K562 (cell line): ENCODE measurements around the gene GSX2. TPM values are rescaled to one million over a fixed set of nuclear protein-coding genes. Genes with fewer than 3 reads are reported as not detected.

ENCODE experiments used
- ATAC-seq: fragments of 200-7000 bp; cut with Tn5 transposase; 3 replicates; pipeline ENCODE4 v1.9.1; 2020; ENCODE audit warnings: moderate library complexity
- BruUV-seq: library from RNA; stranded (reverse); fragments of 400-500 nt; replicated peaks from 2 replicates; lab custom pipeline; 2021; lab: Mats Ljungman, UMichigan
- CTCF ChIA-PET: fragments of 300-600 bp; formaldehyde crosslinking; extraction: SDS; loops from one replicate; lab custom pipeline; 2021; ENCODE audit warnings: low intra/inter-chr PET ratio; lab: Yijun Ruan, JAX
- POLR2A ChIA-PET: fragments of 300-600, 350-650 bp; sonication (Branson Sonifier 250); formaldehyde crosslinking; extraction: SDS; loops from one replicate; lab custom pipeline; 2021; ENCODE audit warnings: antibody characterized with exemption, inconsistent platforms; lab: Yijun Ruan, JAX
- DNase-seq, 4 experiments: peaks; one replicate each; pipeline versions ENCODE4 v3.0.0 to v3.0.0-alpha.2; 2011 to 2018; ENCODE audit warnings: low spot score in 3 of 4, mixed read lengths in 3 of 4; ENCODE audit errors: extremely low read depth in 1 of 4
- FAIRE-seq: peaks from 2 replicates; lab custom pipeline; 2011; peaks lifted over from hg19 to GRCh38; lab: Jason Lieb, UNC
- H2AFZ ChIP-seq: 2 replicates; pipeline ENCODE4 v1.6.0; 2011; ENCODE audit warnings: low read depth, low read length, control low read depth, inconsistent platforms
- H3K27ac ChIP-seq: fragments of 200-600 bp; 3 replicates; pipeline ENCODE4 v1.8.0; 2011; ENCODE audit warnings: low read depth, mild to moderate bottlenecking, control low read depth, inconsistent platforms, low read length, moderate library complexity, mixed read lengths; ENCODE audit errors: extremely low read depth
- H3K27me3 ChIP-seq, 2 experiments: fragments of 300-600 bp in 1 of 2; 2 replicates in 1 of 2; 3 replicates in 1 of 2; pipeline versions ENCODE4 v1.6.0 to v1.8.0; 2011; ENCODE audit warnings: inconsistent platforms in 2 of 2, low read length in 2 of 2, mild to moderate bottlenecking in 1 of 2, mixed read lengths in 1 of 2, moderate library complexity in 1 of 2; ENCODE audit not compliant: control insufficient read depth in 2 of 2, insufficient read depth in 2 of 2
- H3K36me3 ChIP-seq: fragments of 300-600 bp; 3 replicates; pipeline ENCODE4 v1.8.0; 2011; ENCODE audit warnings: mild to moderate bottlenecking, low read length, inconsistent platforms; ENCODE audit not compliant: control insufficient read depth, insufficient read depth
- H3K4me1 ChIP-seq, 2 experiments: fragments of 200-600 bp in 1 of 2; replicated peaks in 1 of 2; 2 replicates in 1 of 2; 3 replicates in 1 of 2; pipeline versions ENCODE4 v1.5.1 to v1.8.0; 2011; ENCODE audit warnings: inconsistent platforms in 2 of 2, low read length in 2 of 2, mild to moderate bottlenecking in 1 of 2, mixed read lengths in 1 of 2, moderate library complexity in 1 of 2; ENCODE audit not compliant: control insufficient read depth in 2 of 2, insufficient read depth in 2 of 2
- H3K4me2 ChIP-seq: 2 replicates; pipeline ENCODE4 v1.6.1; 2011; ENCODE audit warnings: low read length, control low read depth, inconsistent platforms, mixed read lengths; ENCODE audit not compliant: insufficient read depth
- H3K4me3 ChIP-seq: fragments of 200-600 bp; sonication (generic), shearing (Covaris generic); 2 replicates; pipeline ENCODE4 v1.5.1; 2016; ENCODE audit warnings: control low read depth, inconsistent platforms
- H3K79me2 ChIP-seq: fragments of 200-600 bp; 3 replicates; pipeline ENCODE4 v1.8.0; 2011; ENCODE audit warnings: low read length, inconsistent platforms; ENCODE audit not compliant: control insufficient read depth, insufficient read depth
- H3K9ac ChIP-seq, 2 experiments: 2 replicates each; pipeline versions ENCODE4 v1.6.0 to v1.6.1; 2011; ENCODE audit warnings: low read depth in 2 of 2, low read length in 2 of 2, control low read depth in 1 of 2, inconsistent platforms in 1 of 2, mild to moderate bottlenecking in 1 of 2, mixed read lengths in 1 of 2; ENCODE audit not compliant: insufficient read depth in 1 of 2
- H3K9me1 ChIP-seq: one replicate; pipeline ENCODE4 v1.6.0; 2011; ENCODE audit warnings: inconsistent platforms, mild to moderate bottlenecking, low read length, moderate library complexity; ENCODE audit not compliant: control insufficient read depth, insufficient read depth
- H3K9me3 ChIP-seq: replicated peaks from 2 replicates; pipeline ENCODE4 v1.5.1; 2011; ENCODE audit warnings: low read depth, low read length, inconsistent platforms; ENCODE audit not compliant: control insufficient read depth, insufficient read depth
- H4K20me1 ChIP-seq: replicated peaks from 2 replicates; pipeline ENCODE4 v1.6.1; 2011; ENCODE audit warnings: low read length, inconsistent platforms, mixed read lengths; ENCODE audit not compliant: control insufficient read depth, insufficient read depth
- EGR1 ChIP-seq: fragments of 450-650 bp; conservative IDR thresholded peaks from 2 replicates; pipeline ENCODE4 v1.6.1; 2017; ENCODE audit warnings: mild to moderate bottlenecking
- KLF1 ChIP-seq: fragments of 450-650 bp; IDR thresholded peaks from 2 replicates; pipeline ENCODE4 v1.6.1; 2016; ENCODE audit warnings: missing genetic modification characterization, missing compliant biosample characterization
- MAFF ChIP-seq: IDR thresholded peaks from 2 replicates; pipeline ENCODE4 v1.6.1; 2012; ENCODE audit warnings: low read length, improper control_type of control experiment
- MEIS2 ChIP-seq: fragments of 450-650 bp; IDR thresholded peaks from 2 replicates; pipeline ENCODE4 v1.6.1; 2014; ENCODE audit warnings: mild to moderate bottlenecking; ENCODE audit not compliant: partially characterized antibody
- NRF1 ChIP-seq, 2 experiments: fragments of 450-650 bp; IDR thresholded peaks in 1 of 2; conservative IDR thresholded peaks in 1 of 2; 2 replicates each; pipeline ENCODE4 v1.6.1; 2014; ENCODE audit warnings: mild to moderate bottlenecking in 2 of 2
- WGBS: fragments of 100-300 bp; shearing (Covaris generic); methylation state at CpG from one replicate; pipeline ENCODE4 v1.1.6; 2016; ENCODE audit warnings: low coverage, mixed read lengths; ENCODE audit not compliant: insufficient coverage; ENCODE audit errors: missing lambda C conversion rate; 5-methylcytosine and 5-hydroxymethylcytosine counted together
- in situ Hi-C: fragments of 300-500 bp; cut with MboI; formaldehyde crosslinking; loops from 4 replicates; pipeline ENCODE4 v1.15.0; 2018; ENCODE audit warnings: inconsistent platforms, mixed read lengths
- intact Hi-C: fragments of 100-400 bp; cut with micrococcal nuclease; formaldehyde crosslinking; loops from 2 replicates; pipeline ENCODE4 v1.14.2; 2022
- polyA plus RNA-seq, 8 experiments: library from polyadenylated mRNA; depleted of rRNA in 4 of 8; stranded (reverse) in 5 of 8; unstranded in 3 of 8; fragments of >200 nt; fragmentation: Nextera tagmentation in 2 of 8; fragmentation: Illumina TruSeq in 1 of 8; extraction: Ambion mirVana in 2 of 8; extraction: Trizol in 1 of 8; gene quantifications; 2 replicates each; pipeline versions ENCODE4 v1.2.1 to v1.2.3, GENCODE V29; 2011 to 2014; ENCODE audit warnings: inconsistent platforms in 1 of 8, missing spikeins in 1 of 8
- total RNA-seq, 7 experiments: library from RNA; depleted of rRNA in 6 of 7; stranded (reverse); fragments of >200 nt in 6 of 7; fragmentation: Illumina TruSeq in 2 of 7; extraction: Trizol in 2 of 7; gene quantifications; 2 replicates each; pipeline versions ENCODE4 v1.2.1 to v1.2.3, GENCODE V29; 2011 to 2021; ENCODE audit warnings: low replicate concordance in 1 of 7
- TF ChIP-seq, protein P1 (sequence below): sonication (generic); formaldehyde crosslinking; IDR thresholded peaks from 2 replicates; pipeline ENCODE4 v1.8.1; 2023; ENCODE audit warnings: mild to moderate bottlenecking, missing genetic modification reagents
- TF ChIP-seq, protein P2 (sequence below): fragments of 450-650 bp; IDR thresholded peaks from 2 replicates; pipeline ENCODE4 v1.6.1; 2016; ENCODE audit warnings: antibody characterized with exemption

Gene GSX2
- total and polyA plus RNA-seq, 9 of the 15 experiments (the other 6 are each of a cell fraction or from before 2014, with no cell fraction given) = not detected

DNA sequence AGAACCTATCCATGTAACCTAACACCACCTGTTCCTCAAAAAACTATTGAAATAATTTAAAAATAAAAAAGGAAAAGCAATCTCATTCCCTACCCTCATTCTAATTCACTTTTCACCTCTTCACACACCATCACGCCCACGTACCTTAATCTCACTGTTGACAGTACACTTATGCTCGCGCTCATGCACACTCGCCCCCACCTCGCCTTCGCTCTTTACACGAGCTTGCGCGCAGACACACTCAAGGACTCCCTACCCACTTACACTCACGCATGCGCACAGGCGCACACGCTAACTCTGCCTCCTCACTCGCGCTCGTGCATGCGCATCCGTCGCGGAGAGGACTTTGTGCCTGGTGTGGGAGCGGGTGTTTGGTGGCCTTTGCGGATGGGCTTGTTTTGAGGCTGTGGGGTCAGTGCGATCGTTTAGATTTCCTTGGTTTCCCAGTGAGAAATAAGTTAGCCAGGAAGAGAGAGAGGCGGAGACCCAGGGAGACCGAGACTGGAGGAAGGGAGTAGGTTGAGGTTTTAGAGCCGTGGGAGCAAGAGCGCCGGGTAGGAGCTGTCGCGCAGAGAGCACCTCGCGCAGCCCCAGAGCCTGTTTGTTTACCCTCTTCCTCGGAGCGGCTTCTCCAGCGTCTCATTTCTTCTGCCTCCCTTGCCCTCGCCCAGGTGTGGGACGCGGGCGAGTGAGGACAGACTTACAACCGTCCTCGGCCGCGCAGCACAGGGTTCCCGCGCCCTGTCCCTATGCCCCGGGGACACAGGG is 8.1 kb upstream of the GSX2 start:
- peak overlapping the region in 1 of 2 experiments; percentile 78; a peak in 2 of 4 replicates for H3K9ac ChIP-seq
- FAIRE-seq = no peak
- BruUV-seq = no TSS peak
- 18% methylated on average over 46 of the region's 48 CpGs for WGBS
- peak overlapping the region; percentile 65 for H2AFZ ChIP-seq
- H3K9me1 ChIP-seq = no peaks in the 10 kb centered on the region
- ChIA-PET POLR2A (no interaction called here), CTCF (no interaction called here)
- H3K27me3 ChIP-seq = peaks cover 41 to 62% of the 10 kb centered on the region in 2 experiments
- peak overlapping the region; percentile 67 for H3K4me2 ChIP-seq
- in situ Hi-C loops = no loop called here
- peak; percentile 73 for ATAC-seq
- no peaks in the 10 kb centered on the region for H4K20me1 ChIP-seq
- H3K27ac ChIP-seq = no peak overlapping the region
- H3K9me3 ChIP-seq = no peaks in the 10 kb centered on the region; the same call in none of the 2 replicates
- no peaks in the 10 kb centered on the region for H3K36me3 ChIP-seq
- H3K4me1 ChIP-seq = peaks cover 0 to 12% of the 10 kb centered on the region in 2 experiments; a peak in 2 of 5 replicates
- intact Hi-C loops = no loop called here
- H3K79me2 ChIP-seq = no peaks in the 10 kb centered on the region
- peak; percentile 58 to 73 (median 67) for DNase-seq
- peak overlapping the region; percentile 0; the same call in 1 of the 2 replicates for H3K4me3 ChIP-seq
- peak; percentile 91 to 93 for TF ChIP-seq NRF1 (conservative IDR thresholded peaks at IDR 0.05 in 1 of 2, IDR thresholded peaks at IDR 0.05 in 1 of 2)
- TF ChIP-seq EGR1 = 0 out of 2 replicates have a peak, but pooled peaks have one; percentile 23
- TF ChIP-seq, protein P1, sequence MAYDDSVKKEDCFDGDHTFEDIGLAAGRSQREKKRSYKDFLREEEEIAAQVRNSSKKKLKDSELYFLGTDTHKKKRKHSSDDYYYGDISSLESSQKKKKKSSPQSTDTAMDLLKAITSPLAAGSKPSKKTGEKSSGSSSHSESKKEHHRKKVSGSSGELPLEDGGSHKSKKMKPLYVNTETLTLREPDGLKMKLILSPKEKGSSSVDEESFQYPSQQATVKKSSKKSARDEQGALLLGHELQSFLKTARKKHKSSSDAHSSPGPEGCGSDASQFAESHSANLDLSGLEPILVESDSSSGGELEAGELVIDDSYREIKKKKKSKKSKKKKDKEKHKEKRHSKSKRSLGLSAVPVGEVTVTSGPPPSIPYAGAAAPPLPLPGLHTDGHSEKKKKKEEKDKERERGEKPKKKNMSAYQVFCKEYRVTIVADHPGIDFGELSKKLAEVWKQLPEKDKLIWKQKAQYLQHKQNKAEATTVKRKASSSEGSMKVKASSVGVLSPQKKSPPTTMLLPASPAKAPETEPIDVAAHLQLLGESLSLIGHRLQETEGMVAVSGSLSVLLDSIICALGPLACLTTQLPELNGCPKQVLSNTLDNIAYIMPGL = no peak
- peak; percentile 57 for TF ChIP-seq MEIS2
- TF ChIP-seq, protein P2, sequence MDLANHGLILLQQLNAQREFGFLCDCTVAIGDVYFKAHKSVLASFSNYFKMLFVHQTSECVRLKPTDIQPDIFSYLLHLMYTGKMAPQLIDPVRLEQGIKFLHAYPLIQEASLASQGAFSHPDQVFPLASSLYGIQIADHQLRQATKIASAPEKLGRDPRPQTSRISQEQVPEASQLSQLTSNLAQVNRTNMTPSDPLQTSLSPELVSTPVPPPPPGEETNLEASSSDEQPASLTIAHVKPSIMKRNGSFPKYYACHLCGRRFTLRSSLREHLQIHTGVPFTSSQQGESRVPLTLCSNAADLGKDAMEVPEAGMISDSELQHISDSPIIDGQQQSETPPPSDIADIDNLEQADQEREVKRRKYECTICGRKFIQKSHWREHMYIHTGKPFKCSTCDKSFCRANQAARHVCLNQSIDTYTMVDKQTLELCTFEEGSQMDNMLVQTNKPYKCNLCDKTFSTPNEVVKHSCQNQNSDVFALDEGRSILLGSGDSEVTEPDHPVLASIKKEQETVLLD = peak; percentile 85
- TF ChIP-seq MAFF = no peak
- TF ChIP-seq KLF1 = no peak
